ENCODE measurements around the gene ITPR2. TPM values are rescaled to one million over a fixed set of nuclear protein-coding genes. Genes with fewer than 3 reads are reported as not detected.

Gene ITPR2
- total RNA-seq, 1 donor from 2014 or later: 15.8 TPM

GRCh38 chr12:26854031-26854390, 21.0 kb upstream of the ITPR2 start:
- intact Hi-C loops (cut with micrococcal nuclease): no loop called here
- Histone ChIP-seq H3K27me3 (ENCODE audit: low read depth) (no peaks in the 10 kb centered on the region), H3K36me3 (no peaks in the 10 kb centered on the region), H3K27ac (replicated peaks) (no peak overlapping the region), H3K4me3 (no peak overlapping the region), H3K9me3 (replicated peaks) (no peaks in the 10 kb centered on the region), H3K4me1 (peaks cover 12% of the 10 kb centered on the region)
- DNase-seq: no peak
- TF ChIP-seq CTCF (IDR thresholded peaks at IDR 0.05; ENCODE audit: borderline replicate concordance): no peak

GRCh38 chr12:26853303-26854030, 20.5 kb upstream of the ITPR2 start:
- H3K27me3 ChIP-seq (ENCODE audit: low read depth): no peaks in the 10 kb centered on the region
- peak; percentile 61 for DNase-seq
- no peaks in the 10 kb centered on the region for H3K9me3 ChIP-seq (replicated peaks)
- H3K36me3 ChIP-seq: no peaks in the 10 kb centered on the region
- intact Hi-C loops (cut with micrococcal nuclease): loop anchor here (2.0 kb wide), 1 partner anchor 31 kb away; no protein-coding TSS in a partner anchor
- no peak overlapping the region for H3K4me3 ChIP-seq
- peak; percentile 90 for TF ChIP-seq CTCF (IDR thresholded peaks at IDR 0.05; ENCODE audit: borderline replicate concordance)
- H3K4me1 ChIP-seq: peaks cover 12% of the 10 kb centered on the region
- no peak overlapping the region for H3K27ac ChIP-seq (replicated peaks)

GRCh38 chr12:26851031-26851809, 18.2 kb upstream of the ITPR2 start:
- no peak for TF ChIP-seq CTCF (IDR thresholded peaks at IDR 0.05; ENCODE audit: borderline replicate concordance)
- intact Hi-C loops (cut with micrococcal nuclease): no loop called here

GRCh38 chr12:26848156-26848825, 15.3 kb upstream of the ITPR2 start:
- Histone ChIP-seq H3K4me1 (peaks cover 23% of the 10 kb centered on the region), H3K27me3 (ENCODE audit: low read depth) (no peaks in the 10 kb centered on the region), H3K36me3 (no peaks in the 10 kb centered on the region), H3K4me3 (no peak overlapping the region), H3K9me3 (replicated peaks) (no peaks in the 10 kb centered on the region), H3K27ac (replicated peaks) (no peak overlapping the region)
- no peak for DNase-seq
- intact Hi-C loops (cut with micrococcal nuclease): no loop called here
- TF ChIP-seq CTCF (IDR thresholded peaks at IDR 0.05; ENCODE audit: borderline replicate concordance): no peak

More at GRCh38 chr12:26851031-26851809, 18.2 kb upstream of the ITPR2 start:
- no peaks in the 10 kb centered on the region for H3K9me3 ChIP-seq (replicated peaks)
- no peak overlapping the region for H3K4me3 ChIP-seq
- no peak for DNase-seq
- peaks cover 16% of the 10 kb centered on the region for H3K4me1 ChIP-seq
- no peak overlapping the region for H3K27ac ChIP-seq (replicated peaks)
- H3K27me3 ChIP-seq (ENCODE audit: low read depth): no peaks in the 10 kb centered on the region
- H3K36me3 ChIP-seq: no peaks in the 10 kb centered on the region

- DNase-seq: no peak
- no peak overlapping the region for H3K27ac ChIP-seq (replicated peaks)
- intact Hi-C loops (cut with micrococcal nuclease): no loop called here
- no peaks in the 10 kb centered on the region for H3K9me3 ChIP-seq (replicated peaks)
- TF ChIP-seq CTCF (IDR thresholded peaks at IDR 0.05; ENCODE audit: borderline replicate concordance): no peak
- H3K27me3 ChIP-seq (ENCODE audit: low read depth): no peaks in the 10 kb centered on the region
- peaks cover 23% of the 10 kb centered on the region for H3K4me1 ChIP-seq
- H3K36me3 ChIP-seq: no peaks in the 10 kb centered on the region
- no peak overlapping the region for H3K4me3 ChIP-seq
Measured at GRCh38 chr12:26847431-26847830, 14.4 kb upstream of the ITPR2 start.
